Motor neuron (in vitro differentiated cells): ENCODE data around the gene TNIK. TPM values are rescaled to one million over a fixed set of nuclear protein-coding genes. Genes with fewer than 3 reads are reported as not detected.

Source experiments
- ATAC-seq, 8 experiments: fragments of 200-7000 bp; cut with Tn5 transposase; replicated peaks in 6 of 8; 2 replicates each; pipeline ENCODE4 v1.8.0; 2021; ENCODE audit warnings: mild to moderate bottlenecking in 8 of 8, moderate library complexity in 8 of 8
- H3K27ac ChIP-seq, 2 donors: fragments of 250-450 bp; sonication (Bioruptor Pico); 2 replicates each; pipeline ENCODE4 v1.9.0; 2021; ENCODE audit warnings: antibody characterized with exemption in 2 of 2, mild to moderate bottlenecking in 2 of 2, moderate library complexity in 1 of 2
- H3K4me1 ChIP-seq, 2 donors: fragments of 250-450 bp; sonication (Bioruptor Pico); replicated peaks in 1 of 2; 2 replicates each; pipeline ENCODE4 v1.6.1; 2021; ENCODE audit warnings: antibody characterized with exemption in 2 of 2, mild to moderate bottlenecking in 2 of 2, moderate library complexity in 1 of 2
- H3K4me3 ChIP-seq, 5 donors: fragments of 250-450 bp; sonication (Bioruptor Pico); 2 replicates each; pipeline ENCODE4 v1.9.0; 2021; ENCODE audit warnings: antibody characterized with exemption in 5 of 5, mild to moderate bottlenecking in 5 of 5, moderate library complexity in 4 of 5
- WGBS, 10 experiments: fragments of 450-650 bp; shearing (Covaris generic); methylation state at CpG; one replicate each; pipeline ENCODE4 v1.0.0; 2022; 5-methylcytosine and 5-hydroxymethylcytosine counted together
- in situ Hi-C, 9 experiments: fragments of 400-800 bp; cut with MboI; loops; one replicate each; pipeline ENCODE4 v1.15.0; 2021; ENCODE audit warnings: low sequenced_read_pairs in 9 of 9, low pct_unique_long_range_greater_than_20kb in 2 of 9; ENCODE audit not compliant: unreplicated experiment in 9 of 9
- total RNA-seq, 8 experiments: library from RNA; unstranded; fragments of 300-600 nt; gene quantifications; 2 replicates each; pipeline versions ENCODE4 v1.2.3 to v1.2.4, GENCODE V29; 2022

Gene TNIK
- total RNA-seq, 8 experiments from 2014 or later, result 0.87 to 76.5 (median 23.3) TPM

DNA sequence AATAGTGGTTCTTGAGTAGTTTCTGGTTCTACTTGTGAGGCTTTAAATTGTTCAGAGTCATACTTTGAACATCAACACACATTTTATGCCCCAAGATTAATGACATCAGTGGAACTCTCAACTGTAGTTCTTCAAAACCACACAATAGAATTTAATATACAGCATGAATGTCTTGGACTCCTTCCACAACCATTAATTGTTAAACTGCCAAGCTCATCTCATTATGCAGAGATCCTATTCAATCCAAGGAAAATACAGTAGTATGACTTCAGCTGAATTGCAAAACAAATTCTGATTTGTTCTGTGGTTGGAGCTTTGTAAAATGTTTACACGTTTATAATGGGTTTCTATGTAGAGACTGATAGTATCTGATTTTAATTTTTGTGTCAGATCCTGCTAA is 234.5 kb downstream of the TNIK start:
- in situ Hi-C loops, result no loop called here
- Histone ChIP-seq H3K4me1 (peaks cover 4 to 10% of the 10 kb centered on the region in 2 donors), H3K4me3 (no peak overlapping the region), H3K27ac (no peak overlapping the region)
- ATAC-seq, result peak in 6 of 8 experiments; percentile 25 to 80 (median 40)
- 0 to 100% (median 30%) methylated on average over 1 of the region's 1 CpG; no CpG with 5 or more reads in 2 of the 10 experiments for WGBS, 10 experiments

DNA sequence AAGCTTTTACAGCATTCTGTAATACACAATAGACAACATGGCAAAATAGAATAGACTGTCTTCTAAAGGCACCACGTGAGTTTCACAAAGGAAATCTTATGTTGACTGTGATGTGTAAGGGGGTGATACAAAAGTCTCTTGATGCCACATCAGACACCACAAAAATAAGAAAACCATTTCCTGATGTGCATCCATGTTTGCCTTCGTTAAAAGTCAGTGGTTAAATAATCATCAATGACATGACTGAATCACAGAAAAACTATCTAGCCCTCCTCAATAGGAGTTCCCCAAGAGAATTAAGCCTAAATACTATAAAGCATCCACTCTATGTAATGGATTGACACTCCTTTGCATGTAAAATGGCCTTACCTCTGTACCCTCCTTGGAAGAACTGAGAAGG is 235.0 kb downstream of the TNIK start:
- Histone ChIP-seq H3K27ac (no peak overlapping the region), H3K4me1 (peaks cover 4 to 10% of the 10 kb centered on the region in 2 donors), H3K4me3 (no peak overlapping the region)
- ATAC-seq, result no peak
- in situ Hi-C loops, result no loop called here
- WGBS, 10 experiments, result 0 to 100% (median 100%) methylated on average over 1 to 2 of the region's 2 CpGs; no CpG with 5 or more reads in 1 of the 10 experiments

DNA sequence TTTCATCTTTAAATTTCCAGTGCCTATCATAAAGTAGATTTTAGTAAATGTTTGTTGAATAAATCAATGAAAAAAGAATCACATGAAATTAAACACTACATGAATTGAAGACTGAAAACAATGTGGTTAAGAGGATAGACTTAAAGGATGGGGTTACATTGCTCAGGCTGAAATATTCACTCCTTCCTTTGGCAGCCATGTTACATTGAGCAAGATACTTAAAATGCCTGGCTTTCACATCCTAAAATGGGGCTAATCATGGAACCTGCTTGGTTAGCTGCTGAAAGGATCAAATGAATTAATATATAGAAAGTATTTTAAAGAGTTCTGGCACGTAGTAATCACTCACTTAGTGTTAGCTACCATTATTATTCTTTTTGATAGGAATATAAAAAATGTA is 236.8 kb downstream of the TNIK start:
- ATAC-seq, result no peak
- H3K4me1 ChIP-seq, result peaks cover 3 to 4% of the 10 kb centered on the region in 2 donors
- in situ Hi-C loops, result no loop called here
- H3K27ac ChIP-seq, result no peak overlapping the region
- 0 to 100% (median 80%) methylated on average over 1 of the region's 1 CpG; no CpG with 5 or more reads in 1 of the 10 experiments for WGBS, 10 experiments
- no peak overlapping the region for H3K4me3 ChIP-seq

DNA sequence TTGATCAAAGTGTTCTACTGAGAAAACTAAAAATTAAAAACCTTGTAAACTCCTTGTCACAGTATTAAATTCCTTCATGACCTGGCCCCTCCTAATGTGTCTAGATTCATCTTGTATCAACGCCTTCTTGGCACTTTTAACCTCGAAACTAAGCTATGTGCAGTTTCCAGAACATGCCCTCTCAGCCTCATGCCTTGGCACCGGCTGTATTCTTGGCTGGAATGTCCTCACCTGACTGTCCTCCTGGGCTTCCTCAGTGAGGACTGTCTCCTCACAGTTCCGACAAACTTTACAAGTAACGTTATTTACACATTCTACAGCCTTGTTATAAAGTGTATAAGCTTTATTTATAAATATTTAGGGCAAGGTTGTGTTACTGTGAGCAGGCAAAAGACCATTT is 237.2 kb downstream of the TNIK start:
- H3K4me1 ChIP-seq, result peaks cover 1 to 3% of the 10 kb centered on the region in 2 donors
- H3K27ac ChIP-seq, result no peak overlapping the region
- H3K4me3 ChIP-seq, result no peak overlapping the region
- in situ Hi-C loops, result no loop called here
- 0 to 100% (median 69%) methylated on average over 1 to 5 of the region's 5 CpGs for WGBS, 10 experiments
- no peak for ATAC-seq

DNA sequence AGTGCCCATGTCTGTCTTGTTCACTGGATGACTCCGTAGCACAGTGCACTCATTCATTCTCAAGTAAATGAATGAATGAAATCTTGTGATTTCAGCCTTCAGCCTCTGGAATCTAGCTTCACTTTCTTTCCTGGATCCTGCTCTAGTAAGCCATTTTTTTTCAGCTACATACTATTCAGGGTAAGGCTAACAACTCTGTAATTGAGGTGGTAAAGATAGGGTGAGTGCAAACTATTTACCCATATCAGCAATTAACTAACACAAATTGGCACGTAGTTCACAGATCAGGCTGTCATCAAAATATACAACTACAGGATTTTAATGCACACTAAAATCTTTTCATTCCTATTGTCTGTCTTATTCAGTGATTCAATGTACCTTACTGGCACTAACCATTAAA is 238.6 kb downstream of the TNIK start:
- Histone ChIP-seq H3K27ac (no peak overlapping the region), H3K4me1 (no peaks in the 10 kb centered on the region), H3K4me3 (no peak overlapping the region)
- WGBS, 10 experiments, result 20 to 100% (median 90%) methylated on average over 1 to 2 of the region's 2 CpGs; no CpG with 5 or more reads in 2 of the 10 experiments
- in situ Hi-C loops, result no loop called here
- ATAC-seq, result no peak

DNA sequence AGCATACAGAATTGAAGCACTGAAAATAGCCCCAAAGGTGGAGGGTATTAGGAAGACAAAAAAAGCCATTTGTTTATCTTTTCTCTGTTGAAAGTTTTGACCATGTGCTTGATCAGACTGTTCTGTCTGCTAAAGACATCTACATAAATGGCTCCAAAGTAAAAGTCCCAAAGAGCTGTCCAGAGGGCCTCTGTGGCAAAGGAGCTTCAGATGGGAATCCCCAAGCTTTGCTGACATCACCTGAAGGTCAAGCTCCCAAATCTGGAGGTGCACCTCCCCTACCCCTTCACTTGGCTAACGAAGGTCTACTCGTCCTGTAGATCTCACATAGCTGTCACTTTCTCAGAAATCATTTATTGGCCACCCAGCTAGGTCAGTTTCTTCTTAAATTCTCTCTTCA is 239.1 kb downstream of the TNIK start:
- 82 to 100% (median 92%) methylated on average over 2 of the region's 2 CpGs; no CpG with 5 or more reads in 7 of the 10 experiments for WGBS, 10 experiments
- Histone ChIP-seq H3K27ac (no peak overlapping the region), H3K4me1 (no peaks in the 10 kb centered on the region), H3K4me3 (no peak overlapping the region)
- in situ Hi-C loops, result no loop called here
- no peak for ATAC-seq

DNA sequence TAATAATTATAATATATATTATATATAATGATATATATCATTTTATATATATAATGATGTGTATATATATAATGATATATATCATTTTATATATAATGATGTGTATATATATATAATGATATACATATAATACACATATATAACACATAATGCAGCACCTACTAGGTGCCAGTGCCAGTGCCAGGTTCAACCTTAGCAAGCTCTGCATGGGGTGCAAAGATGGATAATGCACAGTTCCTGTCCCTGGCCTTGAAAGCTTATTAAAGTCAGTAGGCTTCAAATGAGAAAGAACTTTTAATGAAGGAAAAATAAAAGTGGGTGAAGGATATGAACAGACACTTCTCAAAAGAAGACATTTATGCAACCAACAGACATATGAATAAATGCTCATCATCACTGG is 240.9 kb downstream of the TNIK start:
- no peak overlapping the region for H3K27ac ChIP-seq
- no peak overlapping the region for H3K4me3 ChIP-seq
- ATAC-seq, result no peak
- no peaks in the 10 kb centered on the region for H3K4me1 ChIP-seq
- in situ Hi-C loops, result no loop called here

DNA sequence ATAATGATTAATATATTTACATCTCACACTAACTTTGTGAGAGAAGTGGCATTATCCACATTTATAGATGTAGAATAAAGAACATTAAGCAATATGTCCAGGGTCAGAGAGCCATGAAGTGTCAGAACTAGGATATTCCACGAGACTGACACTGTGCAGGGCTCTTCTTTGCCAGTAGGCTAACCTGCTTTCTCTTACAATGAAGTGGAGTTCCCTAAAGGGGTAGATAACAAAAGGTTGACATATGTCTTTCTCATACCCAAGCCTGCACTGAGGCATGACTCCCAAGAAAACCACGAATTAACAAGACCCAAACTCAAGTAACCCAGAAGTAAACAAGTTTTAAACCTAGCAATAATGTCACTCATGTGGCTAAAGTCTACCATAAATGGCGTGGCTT is 242.1 kb downstream of the TNIK start:
- no peak for ATAC-seq

DNA sequence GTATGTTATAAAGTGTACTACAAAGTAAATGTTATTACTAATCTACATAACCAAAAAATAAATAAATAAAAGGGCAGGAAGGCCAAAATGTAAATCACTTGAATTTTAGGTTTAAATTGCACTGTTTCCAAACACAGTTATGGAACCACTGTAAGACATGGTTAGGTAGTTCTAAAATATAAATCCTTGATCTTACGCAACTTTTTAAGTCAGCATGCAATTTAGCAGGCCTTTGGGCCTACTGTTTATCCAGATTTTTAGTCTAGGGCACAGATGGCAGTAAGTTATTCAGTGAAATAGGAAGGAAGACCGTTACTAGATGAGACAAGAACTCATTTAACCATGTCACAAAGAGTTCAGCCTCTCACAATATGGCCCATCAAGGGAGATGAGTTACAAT is 246.3 kb downstream of the TNIK start:
- ATAC-seq, result no peak
- Histone ChIP-seq H3K4me3 (no peak overlapping the region), H3K4me1 (no peaks in the 10 kb centered on the region), H3K27ac (no peak overlapping the region)
- 25 to 94% (median 67%) methylated on average over 1 to 2 of the region's 2 CpGs for WGBS, 10 experiments
- in situ Hi-C loops, result no loop called here

More for the DNA sequence above, 242.1 kb downstream of the TNIK start:
- in situ Hi-C loops, result no loop called here
- no peaks in the 10 kb centered on the region for H3K4me1 ChIP-seq
- no peak overlapping the region for H3K4me3 ChIP-seq
- WGBS, 10 experiments, result 19 to 100% (median 73%) methylated on average over 1 to 3 of the region's 3 CpGs
- no peak overlapping the region for H3K27ac ChIP-seq

DNA sequence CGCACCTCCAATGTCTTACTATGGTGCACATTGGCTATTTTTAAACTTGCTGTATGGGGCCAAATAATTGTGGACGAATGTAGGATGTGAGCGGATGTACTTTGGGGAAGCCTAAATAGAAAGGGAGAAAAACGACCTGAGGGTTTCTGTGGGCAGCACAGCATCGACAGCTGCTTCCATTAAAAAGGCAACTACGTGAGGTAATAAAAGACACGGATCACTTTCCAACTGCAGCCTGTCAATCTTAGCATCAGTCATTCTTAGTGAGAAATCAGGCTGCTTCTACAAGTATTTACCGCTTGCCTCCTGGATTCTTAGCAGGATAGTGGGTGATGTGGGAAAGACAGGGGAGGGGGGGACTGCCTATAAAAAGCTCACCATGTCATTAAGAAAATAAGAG is 247.0 kb downstream of the TNIK start:
- in situ Hi-C loops, result no loop called here
- WGBS, 10 experiments, result 48 to 100% (median 80%) methylated on average over 1 to 8 of the region's 8 CpGs; no CpG with 5 or more reads in 1 of the 10 experiments
- Histone ChIP-seq H3K4me3 (no peak overlapping the region), H3K27ac (no peak overlapping the region), H3K4me1 (no peaks in the 10 kb centered on the region)
- ATAC-seq, result no peak

DNA sequence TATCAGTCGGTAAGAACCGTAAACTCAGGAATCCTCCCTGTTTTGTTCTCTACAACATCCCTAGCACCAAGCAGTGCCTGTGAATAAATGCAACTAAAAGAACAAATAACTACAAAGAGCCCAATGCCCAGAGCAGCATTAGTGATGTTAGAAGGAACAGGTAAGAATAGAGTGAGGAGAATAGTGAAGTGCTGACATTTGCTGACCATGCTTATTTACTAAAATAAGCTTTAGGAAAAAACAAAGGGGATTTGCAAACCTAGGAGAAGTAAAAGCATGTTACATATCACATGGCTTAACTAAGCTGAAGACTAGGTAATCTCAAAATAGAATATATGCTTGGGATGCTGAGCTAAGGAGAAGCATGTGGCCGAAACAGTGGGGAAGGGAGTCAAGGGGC is 247.6 kb downstream of the TNIK start:
- no peaks in the 10 kb centered on the region for H3K4me1 ChIP-seq
- 44 to 100% (median 100%) methylated on average over 1 to 3 of the region's 3 CpGs; no CpG with 5 or more reads in 1 of the 10 experiments for WGBS, 10 experiments
- no peak for ATAC-seq
- in situ Hi-C loops, result no loop called here
- H3K27ac ChIP-seq, result no peak overlapping the region
- no peak overlapping the region for H3K4me3 ChIP-seq

DNA sequence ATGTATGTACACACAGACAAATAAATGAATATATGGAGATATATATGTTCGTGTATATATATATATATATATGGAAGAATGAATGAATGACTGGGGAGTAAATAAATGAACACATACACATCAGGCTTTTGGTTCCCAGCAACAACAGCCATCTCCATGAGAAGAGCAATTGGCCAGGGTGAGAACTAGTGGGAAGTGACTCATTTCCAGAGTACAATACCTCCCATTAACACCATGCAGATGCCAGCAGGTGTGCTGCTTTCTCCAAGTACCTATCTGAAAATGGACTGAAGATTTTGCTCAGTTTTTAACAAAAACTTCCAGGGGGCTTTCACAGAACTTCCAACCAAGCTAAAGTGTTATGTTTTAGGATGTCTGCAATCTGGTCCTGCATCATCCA is 253.9 kb downstream of the TNIK start:
- in situ Hi-C loops, result no loop called here
- WGBS, 10 experiments, result 0 to 83% (median 67%) methylated on average over 1 of the region's 1 CpG; no CpG with 5 or more reads in 7 of the 10 experiments
- no peak for ATAC-seq
- Histone ChIP-seq H3K4me3 (no peak overlapping the region), H3K27ac (no peak overlapping the region), H3K4me1 (no peaks in the 10 kb centered on the region)

DNA sequence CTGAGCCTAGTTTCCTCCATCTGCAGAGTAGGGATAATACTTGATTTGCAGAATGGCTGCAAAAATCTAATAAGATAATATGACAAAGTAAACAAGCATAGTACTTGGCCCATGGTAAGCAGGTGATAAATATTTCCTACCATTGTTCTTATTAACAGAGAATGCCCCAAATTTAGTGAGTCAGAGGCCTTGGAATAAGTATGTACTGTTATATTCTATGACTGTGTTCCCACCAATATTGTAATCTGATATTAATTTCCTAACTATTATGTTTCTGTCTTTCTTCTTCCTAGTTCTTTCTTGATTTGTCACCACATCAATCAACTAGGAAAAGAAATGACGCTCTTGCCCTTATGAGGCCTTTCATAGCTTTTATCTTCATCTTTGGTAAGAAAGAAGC is 255.3 kb downstream of the TNIK start:
- no peak overlapping the region for H3K27ac ChIP-seq
- no peak overlapping the region for H3K4me3 ChIP-seq
- no peak for ATAC-seq
- no peaks in the 10 kb centered on the region for H3K4me1 ChIP-seq
- in situ Hi-C loops, result no loop called here
- WGBS, 10 experiments, result 0 to 100% (median 92%) methylated on average over 1 of the region's 1 CpG; no CpG with 5 or more reads in 2 of the 10 experiments

DNA sequence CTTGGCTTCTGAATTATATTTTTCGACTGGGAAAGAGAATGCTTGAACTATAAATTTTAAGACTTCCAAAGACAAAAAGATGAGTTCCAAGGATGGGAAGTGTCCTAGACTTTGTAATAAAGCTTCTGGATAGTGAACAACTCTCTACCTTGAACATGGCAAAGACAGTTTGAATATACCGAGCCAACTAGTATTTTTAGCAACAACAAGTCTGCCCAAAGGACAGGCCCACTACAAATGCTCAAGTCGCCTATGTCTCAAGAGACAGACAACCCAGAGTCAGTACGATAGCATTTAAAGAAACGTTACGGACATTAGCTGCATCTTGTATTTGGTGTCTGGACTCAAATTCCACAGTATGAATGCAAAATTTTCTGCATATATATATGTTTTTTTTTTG is 258.4 kb downstream of the TNIK start:
- Histone ChIP-seq H3K4me3 (no peak overlapping the region), H3K27ac (no peak overlapping the region), H3K4me1 (no peaks in the 10 kb centered on the region)
- ATAC-seq, result no peak
- in situ Hi-C loops, result no loop called here
- 58 to 95% (median 77%) methylated on average over 1 to 6 of the region's 6 CpGs for WGBS, 10 experiments
